Astrocyte (in vitro differentiated cells and primary cell): ENCODE measurements around the gene IRS1. TPM values are rescaled to one million over a fixed set of nuclear protein-coding genes. Genes with fewer than 3 reads are reported as not detected.

ENCODE experiments used
- DNase-seq: peaks from one replicate; pipeline ENCODE4 v3.0.0-alpha.2; 2010; ENCODE audit warnings: low read depth
- FAIRE-seq: peaks from 2 replicates; lab custom pipeline; 2011; peaks lifted over from hg19 to GRCh38; lab: Jason Lieb, UNC
- H2AFZ ChIP-seq: 2 replicates; pipeline ENCODE4 v1.6.0; 2012; ENCODE audit warnings: low read depth, low read length, inconsistent platforms
- H3K27ac ChIP-seq: 2 replicates; pipeline ENCODE4 v1.5.1; 2011; ENCODE audit warnings: low read depth, low read length, inconsistent platforms
- H3K27me3 ChIP-seq: 2 replicates; pipeline ENCODE4 v1.6.0; 2011; ENCODE audit warnings: low read length, inconsistent platforms; ENCODE audit not compliant: insufficient read depth
- H3K36me3 ChIP-seq: 2 replicates; pipeline ENCODE4 v1.5.1; 2011; ENCODE audit warnings: low read length, inconsistent platforms; ENCODE audit not compliant: insufficient read depth
- H3K4me1 ChIP-seq: 2 replicates; pipeline ENCODE4 v1.5.1; 2011; ENCODE audit warnings: low read length, inconsistent platforms; ENCODE audit not compliant: insufficient read depth
- H3K4me2 ChIP-seq: 2 replicates; pipeline ENCODE4 v1.6.0; 2012; ENCODE audit warnings: low read length, inconsistent platforms
- H3K4me3 ChIP-seq: 2 replicates; pipeline ENCODE4 v1.5.1; 2011; ENCODE audit warnings: low read depth, mild to moderate bottlenecking, low read length, inconsistent platforms; ENCODE audit not compliant: insufficient read depth
- H3K79me2 ChIP-seq: 2 replicates; pipeline ENCODE4 v1.6.0; 2012; ENCODE audit warnings: mild to moderate bottlenecking, low read length, inconsistent platforms; ENCODE audit not compliant: insufficient read depth
- H3K9ac ChIP-seq: 2 replicates; pipeline ENCODE4 v1.6.0; 2012; ENCODE audit warnings: mild to moderate bottlenecking, low read length, inconsistent platforms
- H3K9me3 ChIP-seq: 2 replicates; pipeline ENCODE4 v1.5.1; 2012; ENCODE audit warnings: low read depth, mild to moderate bottlenecking, low read length, inconsistent platforms; ENCODE audit not compliant: insufficient read depth
- H4K20me1 ChIP-seq: 2 replicates; pipeline ENCODE4 v1.6.0; 2012; ENCODE audit warnings: low read length, inconsistent platforms; ENCODE audit not compliant: insufficient read depth
- H3K27ac Mint-ChIP-seq: one replicate; pipeline ENCODE4 v1.8.0; 2021; ENCODE audit warnings: mild to moderate bottlenecking, mixed read lengths; ENCODE audit not compliant: unreplicated experiment
- H3K27me3 Mint-ChIP-seq: one replicate; pipeline ENCODE4 v1.8.0; 2021; ENCODE audit warnings: low read depth, mixed read lengths; ENCODE audit not compliant: unreplicated experiment
- H3K36me3 Mint-ChIP-seq: one replicate; pipeline ENCODE4 v1.8.0; 2021; ENCODE audit warnings: low read depth, mixed read lengths; ENCODE audit not compliant: unreplicated experiment
- H3K4me1 Mint-ChIP-seq: one replicate; pipeline ENCODE4 v1.8.0; 2021; ENCODE audit warnings: low read depth, mixed read lengths; ENCODE audit not compliant: unreplicated experiment
- H3K4me3 Mint-ChIP-seq: one replicate; pipeline ENCODE4 v1.8.0; 2021; ENCODE audit warnings: mild to moderate bottlenecking, moderate library complexity, mixed read lengths; ENCODE audit not compliant: unreplicated experiment
- H3K9me3 Mint-ChIP-seq: one replicate; pipeline ENCODE4 v1.8.0; 2021; ENCODE audit warnings: mild to moderate bottlenecking, mixed read lengths; ENCODE audit not compliant: unreplicated experiment
- CTCF ChIP-seq: IDR thresholded peaks from 2 replicates; pipeline ENCODE4 v1.5.1; 2011; ENCODE audit warnings: low read depth, mild to moderate bottlenecking, inconsistent platforms, low read length, moderate library complexity; ENCODE audit not compliant: insufficient read depth
- EZH2 ChIP-seq: IDR thresholded peaks from 2 replicates; pipeline ENCODE4 v1.6.1; 2012; ENCODE audit warnings: mild to moderate bottlenecking, low read length, inconsistent platforms; ENCODE audit not compliant: insufficient read depth
- total RNA-seq: library from RNA; stranded (reverse); gene quantifications from 2 replicates; pipeline ENCODE4 v1.2.1, GENCODE V29; 2021

Gene IRS1
- total RNA-seq, 1 donor from 2014 or later: 45.0 TPM

GRCh38 chr2:226794751-226795171, 4.9 kb downstream of the IRS1 start:
- no peaks in the 10 kb centered on the region for H3K9me3 ChIP-seq
- H4K20me1 ChIP-seq: peaks cover 40% of the 10 kb centered on the region
- peaks cover 97% of the 10 kb centered on the region for H3K79me2 ChIP-seq
- no peak overlapping the region for H2AFZ ChIP-seq
- H3K27me3 ChIP-seq: no peaks in the 10 kb centered on the region
- peak overlapping the region; percentile 92 for H3K4me3 Mint-ChIP-seq
- peak overlapping the region; percentile 84 for H3K9ac ChIP-seq
- peaks cover 29% of the 10 kb centered on the region for H3K36me3 Mint-ChIP-seq
- peaks cover 47% of the 10 kb centered on the region for H3K4me1 ChIP-seq
- no peaks in the 10 kb centered on the region for H3K9me3 Mint-ChIP-seq
- no peak for FAIRE-seq
- peak overlapping the region; percentile 87 for H3K27ac ChIP-seq
- H3K36me3 ChIP-seq: peaks cover 3% of the 10 kb centered on the region
- TF ChIP-seq EZH2 (no peak), CTCF (no peak)
- H3K4me3 ChIP-seq: peak overlapping the region; percentile 61
- DNase-seq: peak; percentile 66
- H3K4me2 ChIP-seq: peak overlapping the region; percentile 82
- no peaks in the 10 kb centered on the region for H3K27me3 Mint-ChIP-seq
- H3K4me1 Mint-ChIP-seq: peaks cover 26% of the 10 kb centered on the region
- H3K27ac Mint-ChIP-seq: peak overlapping the region; percentile 56

- Histone ChIP-seq H3K4me3 (peak overlapping the region; percentile 61), H3K27me3 (no peaks in the 10 kb centered on the region), H3K36me3 (peaks cover 3% of the 10 kb centered on the region), H3K79me2 (peaks cover 99% of the 10 kb centered on the region), H2AFZ (no peak overlapping the region), H3K9ac (peak overlapping the region; percentile 84), H3K9me3 (no peaks in the 10 kb centered on the region), H4K20me1 (peaks cover 45% of the 10 kb centered on the region), H3K27ac (peak overlapping the region; percentile 87), H3K4me1 (peaks cover 47% of the 10 kb centered on the region), H3K4me2 (peak overlapping the region; percentile 82)
- TF ChIP-seq EZH2 (no peak), CTCF (no peak)
- H3K27me3 Mint-ChIP-seq: no peaks in the 10 kb centered on the region
- H3K36me3 Mint-ChIP-seq: peaks cover 29% of the 10 kb centered on the region
- FAIRE-seq (no peak), DNase-seq (no peak)
- H3K4me1 Mint-ChIP-seq: peaks cover 26% of the 10 kb centered on the region
- peak overlapping the region; percentile 92 for H3K4me3 Mint-ChIP-seq
- no peaks in the 10 kb centered on the region for H3K9me3 Mint-ChIP-seq
- no peak overlapping the region for H3K27ac Mint-ChIP-seq
These were observed 5.4 kb downstream of the IRS1 start for GRCh38 chr2:226794196-226794661.

- Histone ChIP-seq H3K79me2 (peaks cover 99% of the 10 kb centered on the region), H3K9me3 (no peaks in the 10 kb centered on the region), H3K27ac (peak overlapping the region; percentile 87), H3K27me3 (no peaks in the 10 kb centered on the region), H3K4me1 (peaks cover 47% of the 10 kb centered on the region), H3K9ac (peak overlapping the region; percentile 84), H4K20me1 (peaks cover 46% of the 10 kb centered on the region), H3K4me3 (peak overlapping the region; percentile 61), H3K4me2 (peak overlapping the region; percentile 82), H2AFZ (no peak overlapping the region), H3K36me3 (peaks cover 3% of the 10 kb centered on the region)
- Mint-ChIP-seq H3K4me3 (peak overlapping the region; percentile 92), H3K36me3 (peaks cover 29% of the 10 kb centered on the region), H3K9me3 (no peaks in the 10 kb centered on the region), H3K4me1 (peaks cover 27% of the 10 kb centered on the region), H3K27me3 (no peaks in the 10 kb centered on the region), H3K27ac (no peak overlapping the region)
- TF ChIP-seq EZH2 (no peak), CTCF (no peak)
- no peak for FAIRE-seq
- no peak for DNase-seq
These were observed 6.0 kb downstream of the IRS1 start for GRCh38 chr2:226793646-226794045.
